K562 (cell line): ENCODE results near the gene CCL13. TPM values are rescaled to one million over a fixed set of nuclear protein-coding genes. Genes with fewer than 3 reads are reported as not detected.
A peak's percentile ranks its signal among the peaks of the same experiment; 100 is the strongest.

Experiments
- ATAC-seq: fragments of 200-7000 bp; cut with Tn5 transposase; 3 replicates; pipeline ENCODE4 v1.9.1; 2020; ENCODE audit warnings: moderate library complexity
- BruUV-seq: library from RNA; stranded (reverse); fragments of 400-500 nt; replicated peaks from 2 replicates; lab custom pipeline; 2021; lab: Mats Ljungman, UMichigan
- CTCF ChIA-PET: fragments of 300-600 bp; formaldehyde crosslinking; extraction: SDS; loops from one replicate; lab custom pipeline; 2021; ENCODE audit warnings: low intra/inter-chr PET ratio; lab: Yijun Ruan, JAX
- POLR2A ChIA-PET: fragments of 300-600, 350-650 bp; sonication (Branson Sonifier 250); formaldehyde crosslinking; extraction: SDS; loops from one replicate; lab custom pipeline; 2021; ENCODE audit warnings: antibody characterized with exemption, inconsistent platforms; lab: Yijun Ruan, JAX
- DNase-seq, 4 experiments: peaks; one replicate each; pipeline versions ENCODE4 v3.0.0 to v3.0.0-alpha.2; 2011 to 2018; ENCODE audit warnings: low spot score in 3 of 4, mixed read lengths in 3 of 4; ENCODE audit errors: extremely low read depth in 1 of 4
- FAIRE-seq: peaks from 2 replicates; lab custom pipeline; 2011; peaks lifted over from hg19 to GRCh38; lab: Jason Lieb, UNC
- H2AFZ ChIP-seq: 2 replicates; pipeline ENCODE4 v1.6.0; 2011; ENCODE audit warnings: low read depth, low read length, control low read depth, inconsistent platforms
- H3K27ac ChIP-seq: fragments of 200-600 bp; 3 replicates; pipeline ENCODE4 v1.8.0; 2011; ENCODE audit warnings: low read depth, mild to moderate bottlenecking, control low read depth, inconsistent platforms, low read length, moderate library complexity, mixed read lengths; ENCODE audit errors: extremely low read depth
- H3K27me3 ChIP-seq, 2 experiments: fragments of 300-600 bp in 1 of 2; 2 replicates in 1 of 2; 3 replicates in 1 of 2; pipeline versions ENCODE4 v1.6.0 to v1.8.0; 2011; ENCODE audit warnings: inconsistent platforms in 2 of 2, low read length in 2 of 2, mild to moderate bottlenecking in 1 of 2, mixed read lengths in 1 of 2, moderate library complexity in 1 of 2; ENCODE audit not compliant: control insufficient read depth in 2 of 2, insufficient read depth in 2 of 2
- H3K36me3 ChIP-seq: fragments of 300-600 bp; 3 replicates; pipeline ENCODE4 v1.8.0; 2011; ENCODE audit warnings: mild to moderate bottlenecking, low read length, inconsistent platforms; ENCODE audit not compliant: control insufficient read depth, insufficient read depth
- H3K4me1 ChIP-seq, 2 experiments: fragments of 200-600 bp in 1 of 2; replicated peaks in 1 of 2; 2 replicates in 1 of 2; 3 replicates in 1 of 2; pipeline versions ENCODE4 v1.5.1 to v1.8.0; 2011; ENCODE audit warnings: inconsistent platforms in 2 of 2, low read length in 2 of 2, mild to moderate bottlenecking in 1 of 2, mixed read lengths in 1 of 2, moderate library complexity in 1 of 2; ENCODE audit not compliant: control insufficient read depth in 2 of 2, insufficient read depth in 2 of 2
- H3K4me2 ChIP-seq: 2 replicates; pipeline ENCODE4 v1.6.1; 2011; ENCODE audit warnings: low read length, control low read depth, inconsistent platforms, mixed read lengths; ENCODE audit not compliant: insufficient read depth
- H3K4me3 ChIP-seq: fragments of 200-600 bp; sonication (generic), shearing (Covaris generic); 2 replicates; pipeline ENCODE4 v1.5.1; 2016; ENCODE audit warnings: control low read depth, inconsistent platforms
- H3K79me2 ChIP-seq: fragments of 200-600 bp; 3 replicates; pipeline ENCODE4 v1.8.0; 2011; ENCODE audit warnings: low read length, inconsistent platforms; ENCODE audit not compliant: control insufficient read depth, insufficient read depth
- H3K9ac ChIP-seq, 2 experiments: 2 replicates each; pipeline versions ENCODE4 v1.6.0 to v1.6.1; 2011; ENCODE audit warnings: low read depth in 2 of 2, low read length in 2 of 2, control low read depth in 1 of 2, inconsistent platforms in 1 of 2, mild to moderate bottlenecking in 1 of 2, mixed read lengths in 1 of 2; ENCODE audit not compliant: insufficient read depth in 1 of 2
- H3K9me1 ChIP-seq: one replicate; pipeline ENCODE4 v1.6.0; 2011; ENCODE audit warnings: inconsistent platforms, mild to moderate bottlenecking, low read length, moderate library complexity; ENCODE audit not compliant: control insufficient read depth, insufficient read depth
- H3K9me3 ChIP-seq: replicated peaks from 2 replicates; pipeline ENCODE4 v1.5.1; 2011; ENCODE audit warnings: low read depth, low read length, inconsistent platforms; ENCODE audit not compliant: control insufficient read depth, insufficient read depth
- H4K20me1 ChIP-seq: replicated peaks from 2 replicates; pipeline ENCODE4 v1.6.1; 2011; ENCODE audit warnings: low read length, inconsistent platforms, mixed read lengths; ENCODE audit not compliant: control insufficient read depth, insufficient read depth
- BRD9 ChIP-seq: fragments of 450-650 bp; IDR thresholded peaks from 2 replicates; pipeline ENCODE4 v1.6.1; 2018; ENCODE audit warnings: low read depth; ENCODE audit not compliant: partially characterized antibody
- CTCF ChIP-seq, 3 experiments: IDR thresholded peaks in 2 of 3; conservative IDR thresholded peaks in 1 of 3; 2 replicates each; pipeline ENCODE4 v1.5.1; 2011 to 2012; ENCODE audit warnings: low read length in 3 of 3, mild to moderate bottlenecking in 3 of 3, control low read depth in 2 of 3, improper control_type of control experiment in 1 of 3, inconsistent platforms in 1 of 3, low read depth in 1 of 3, mixed read lengths in 1 of 3, moderate library complexity in 1 of 3; ENCODE audit not compliant: insufficient read depth in 2 of 3
- HMG20B ChIP-seq: fragments of 250-450 bp; sonication (Bioruptor Pico); IDR thresholded peaks from 2 replicates; pipeline ENCODE4 v1.5.0; 2021; ENCODE audit warnings: mild to moderate bottlenecking
- HNRNPH1 ChIP-seq: fragments of 200-400 bp; formaldehyde crosslinking; optimal IDR thresholded peaks from 2 replicates; pipeline ENCODE3; 2017; ENCODE audit warnings: low read depth, mild to moderate bottlenecking, low read length, moderate library complexity
- KDM4B ChIP-seq, 2 experiments: fragments of 450-650 bp in 1 of 2; sonication (generic) in 1 of 2; IDR thresholded peaks; 2 replicates each; pipeline ENCODE4 v1.6.1; 2016 to 2017; ENCODE audit warnings: borderline replicate concordance in 2 of 2, antibody characterized with exemption in 1 of 2, low read depth in 1 of 2, mild to moderate bottlenecking in 1 of 2
- KLF10 ChIP-seq: fragments of 250-450 bp; sonication (Bioruptor Pico); IDR thresholded peaks from 2 replicates; pipeline ENCODE4 v1.6.1; 2021; ENCODE audit warnings: matching md5 sums
- MAFG ChIP-seq: fragments of 450-650 bp; conservative IDR thresholded peaks from 2 replicates; pipeline ENCODE4 v1.6.1; 2016; ENCODE audit warnings: missing genetic modification characterization, missing compliant biosample characterization
- NR2C2 ChIP-seq, 2 experiments: fragments of 200-800 bp in 1 of 2; sonication (Bioruptor generic) in 1 of 2; sonication (generic) in 1 of 2; formaldehyde crosslinking in 1 of 2; IDR thresholded peaks; 2 replicates each; pipeline versions ENCODE4 v1.6.1 to v1.8.0; 2016 to 2022; ENCODE audit warnings: mild to moderate bottlenecking in 1 of 2, missing compliant biosample characterization in 1 of 2, missing genetic modification characterization in 1 of 2, missing genetic modification reagents in 1 of 2
- NRF1 ChIP-seq, 2 experiments: fragments of 450-650 bp; IDR thresholded peaks in 1 of 2; conservative IDR thresholded peaks in 1 of 2; 2 replicates each; pipeline ENCODE4 v1.6.1; 2014; ENCODE audit warnings: mild to moderate bottlenecking in 2 of 2
- SMARCA4 ChIP-seq: fragments of 450-650 bp; IDR thresholded peaks from 2 replicates; pipeline ENCODE4 v1.6.1; 2016
- SPI1 ChIP-seq: IDR thresholded peaks from 2 replicates; pipeline ENCODE4 v1.6.1; 2011; ENCODE audit warnings: low read depth, low read length, control low read depth, borderline replicate concordance
- TSC22D4 ChIP-seq: fragments of 450-650 bp; IDR thresholded peaks from 2 replicates; pipeline ENCODE4 v1.6.1; 2016; ENCODE audit warnings: missing genetic modification characterization, missing biosample characterization, control low read depth
- ZEB2 ChIP-seq: fragments of 450-650 bp; IDR thresholded peaks from 2 replicates; pipeline ENCODE4 v1.6.1; 2016
- ZNF316 ChIP-seq: fragments of 450-650 bp; IDR thresholded peaks from 2 replicates; pipeline ENCODE4 v1.6.1; 2016
- ZNF384 ChIP-seq: IDR thresholded peaks from 2 replicates; pipeline ENCODE4 v1.6.1; 2012; ENCODE audit warnings: low read depth, low read length, improper control_type of control experiment
- ZNF766 ChIP-seq: fragments of 200-800 bp; sonication (Bioruptor generic); conservative IDR thresholded peaks from 2 replicates; pipeline ENCODE4 v1.6.1; 2016; ENCODE audit warnings: missing genetic modification characterization, missing compliant biosample characterization
- ZNF77 ChIP-seq: fragments of 250-450 bp; sonication (Bioruptor Pico); IDR thresholded peaks from 2 replicates; pipeline ENCODE4 v1.5.0; 2020
- WGBS: fragments of 100-300 bp; shearing (Covaris generic); methylation state at CpG from one replicate; pipeline ENCODE4 v1.1.6; 2016; ENCODE audit warnings: low coverage, mixed read lengths; ENCODE audit not compliant: insufficient coverage; ENCODE audit errors: missing lambda C conversion rate; 5-methylcytosine and 5-hydroxymethylcytosine counted together
- in situ Hi-C: fragments of 300-500 bp; cut with MboI; formaldehyde crosslinking; loops from 4 replicates; pipeline ENCODE4 v1.15.0; 2018; ENCODE audit warnings: inconsistent platforms, mixed read lengths
- intact Hi-C: fragments of 100-400 bp; cut with micrococcal nuclease; formaldehyde crosslinking; loops from 2 replicates; pipeline ENCODE4 v1.14.2; 2022
- polyA plus RNA-seq, 8 experiments: library from polyadenylated mRNA; depleted of rRNA in 4 of 8; stranded (reverse) in 5 of 8; unstranded in 3 of 8; fragments of >200 nt; fragmentation: Nextera tagmentation in 2 of 8; fragmentation: Illumina TruSeq in 1 of 8; extraction: Ambion mirVana in 2 of 8; extraction: Trizol in 1 of 8; gene quantifications; 2 replicates each; pipeline versions ENCODE4 v1.2.1 to v1.2.3, GENCODE V29; 2011 to 2014; ENCODE audit warnings: inconsistent platforms in 1 of 8, missing spikeins in 1 of 8
- total RNA-seq, 7 experiments: library from RNA; depleted of rRNA in 6 of 7; stranded (reverse); fragments of >200 nt in 6 of 7; fragmentation: Illumina TruSeq in 2 of 7; extraction: Trizol in 2 of 7; gene quantifications; 2 replicates each; pipeline versions ENCODE4 v1.2.1 to v1.2.3, GENCODE V29; 2011 to 2021; ENCODE audit warnings: low replicate concordance in 1 of 7

The CCL13 gene
- total and polyA plus RNA-seq, 9 of the 15 experiments (the other 6 are each of a cell fraction or from before 2014, with no cell fraction given): not detected

GRCh38 chr17:34378664-34379101, 22.4 kb downstream of the CCL13 start:
- Histone ChIP-seq H3K9ac (no peak overlapping the region), H4K20me1 (no peaks in the 10 kb centered on the region), H3K79me2 (no peaks in the 10 kb centered on the region), H3K4me3 (no peak overlapping the region), H3K9me1 (no peaks in the 10 kb centered on the region), H2AFZ (peak overlapping the region; percentile 60), H3K36me3 (no peaks in the 10 kb centered on the region), H3K9me3 (no peaks in the 10 kb centered on the region), H3K4me2 (no peak overlapping the region), H3K27ac (peak overlapping the region; percentile 16; the same call in 1 of the 3 replicates), H3K27me3 (no peaks in the 10 kb centered on the region), H3K4me1 (peaks cover 0 to 24% of the 10 kb centered on the region in 2 experiments; a peak in 3 of 5 replicates)
- intact Hi-C loops: no loop called here
- CTCF ChIA-PET: interaction anchor here (0.6 to 0.8 kb wide), 2 partner anchors 20 to 713 kb away, joined by 3 to 5 read pairs; no protein-coding TSS in a partner anchor
- FAIRE-seq (peak; percentile 65), ATAC-seq (peak; percentile 71), DNase-seq (peak in 1 of 4 experiments; percentile 25)
- in situ Hi-C loops: no loop called here
- TF ChIP-seq NRF1 (conservative IDR thresholded peaks at IDR 0.05 in 1 of 2, IDR thresholded peaks at IDR 0.05 in 1 of 2) (peak in 1 of 2 experiments; percentile 21; a peak in 1 of 4 replicates), KLF10 (CRISPR knock-in tag) (no peak), TSC22D4 (no peak), HNRNPH1 (no peak), ZNF384 (peak; percentile 75), SPI1 (peak; percentile 40; the same call in 1 of the 2 replicates), CTCF (IDR thresholded peaks at IDR 0.05 in 2 of 3, conservative IDR thresholded peaks at IDR 0.05 in 1 of 3; ENCODE audit: insufficient read depth in 2 of 3, low read depth in 1 of 3, low read length in 3 of 3) (peak in 1 of 3 experiments; percentile 16; a peak in 1 of 6 replicates), ZNF316 (no peak), BRD9 (no peak), NR2C2 (CRISPR knock-in tag; IDR thresholded peaks at IDR 0.05) (no peak), NR2C2 (tag; IDR thresholded peaks at IDR 0.05) (no peak), ZNF77 (CRISPR knock-in tag) (no peak), KDM4B (IDR thresholded peaks at IDR 0.05; ENCODE audit: borderline replicate concordance in 2 of 2, low read depth in 1 of 2) (no peak), ZNF766 (CRISPR knock-in tag) (no peak; the same call in 1 of the 2 replicates), MAFG (tag) (no peak), ZEB2 (no peak), HMG20B (no peak), SMARCA4 (peak; percentile 27; the same call in 1 of the 2 replicates)
- no TSS peak for BruUV-seq
- 6% methylated on average over 6 of the region's 6 CpGs for WGBS
- POLR2A ChIA-PET: no interaction called here
